Stimulated activated CD4-positive, alpha-beta T cell treated with anti-CD3 and anti-CD28 coated beads, Interleukin-2, amount 100 ng/mL, for 24 hours (primary cell): Measurements from ENCODE around the gene ECT2.
A peak's percentile ranks its signal among the peaks of the same experiment; 100 is the strongest.
"Not testable (repeated sequence)": the region's sequence is repeated elsewhere in the genome, so short reads cannot be mapped to it uniquely, and the experiment has no call there.

Experiments used
- DNase-seq, 2 donors: peaks; one replicate each; pipeline ENCODE4 v3.0.0-alpha.2; 2020

ECT2 gene

GRCh38 chr3:172750368-172751174, at the start of gene ECT2:
Gene ECT2, plus strand, starts transcription at chr3:172750726. Its CDS starts 3,805 bp downstream, at chr3:172754531.
- DNase-seq, result peak; percentile 96 to 97

GRCh38 chr3:172700936-172701455, 49.5 kb upstream of the ECT2 start:
- no peak for DNase-seq

GRCh38 chr3:172701751-172702150, 48.8 kb upstream of the ECT2 start:
- no peak for DNase-seq

- DNase-seq, result no peak
Measured at GRCh38 chr3:172702256-172702655, 48.3 kb upstream of the ECT2 start.

- not testable (repeated sequence) for DNase-seq
Measured at GRCh38 chr3:172702731-172703130, 47.8 kb upstream of the ECT2 start.

- no peak for DNase-seq
Measured at GRCh38 chr3:172704001-172704400, 46.5 kb upstream of the ECT2 start.

GRCh38 chr3:172705170-172705569, 45.4 kb upstream of the ECT2 start:
- no peak for DNase-seq

GRCh38 chr3:172707030-172707429, 43.5 kb upstream of the ECT2 start:
- no peak for DNase-seq

- DNase-seq, result no peak
Measured at GRCh38 chr3:172707967-172708366, 42.6 kb upstream of the ECT2 start.

- DNase-seq, result no peak
Measured at GRCh38 chr3:172708921-172709773, 41.4 kb upstream of the ECT2 start.

GRCh38 chr3:172709774-172710663, 40.5 kb upstream of the ECT2 start:
- DNase-seq, result peak in 1 of 2 donors; percentile 12

GRCh38 chr3:172710664-172711453, 39.7 kb upstream of the ECT2 start, which contains the start of gene NCEH1:
Gene NCEH1, minus strand, starts transcription at chr3:172711067. Its CDS starts 83 bp downstream, at chr3:172710984.
- peak; percentile 72 to 78 for DNase-seq

- DNase-seq, result no peak
Measured at GRCh38 chr3:172711454-172711795, 39.1 kb upstream of the ECT2 start.

- no peak for DNase-seq
Measured at GRCh38 chr3:172713316-172713715, 37.2 kb upstream of the ECT2 start.

- DNase-seq, result no peak
Measured at GRCh38 chr3:172716476-172716875, 34.0 kb upstream of the ECT2 start.

GRCh38 chr3:172717493-172718088, 32.9 kb upstream of the ECT2 start:
- no peak for DNase-seq

GRCh38 chr3:172722536-172723040, 27.9 kb upstream of the ECT2 start:
- DNase-seq, result not testable (repeated sequence)

GRCh38 chr3:172726380-172726779, 24.1 kb upstream of the ECT2 start:
- DNase-seq, result no peak

GRCh38 chr3:172735014-172735413, 15.5 kb upstream of the ECT2 start:
- DNase-seq, result no peak

- DNase-seq, result no peak
Measured at GRCh38 chr3:172739462-172739861, 11.1 kb upstream of the ECT2 start.

GRCh38 chr3:172746475-172746874, 4.1 kb upstream of the ECT2 start:
- no peak for DNase-seq
